Measurements from ENCODE around the gene TNFSF12.

DNA sequence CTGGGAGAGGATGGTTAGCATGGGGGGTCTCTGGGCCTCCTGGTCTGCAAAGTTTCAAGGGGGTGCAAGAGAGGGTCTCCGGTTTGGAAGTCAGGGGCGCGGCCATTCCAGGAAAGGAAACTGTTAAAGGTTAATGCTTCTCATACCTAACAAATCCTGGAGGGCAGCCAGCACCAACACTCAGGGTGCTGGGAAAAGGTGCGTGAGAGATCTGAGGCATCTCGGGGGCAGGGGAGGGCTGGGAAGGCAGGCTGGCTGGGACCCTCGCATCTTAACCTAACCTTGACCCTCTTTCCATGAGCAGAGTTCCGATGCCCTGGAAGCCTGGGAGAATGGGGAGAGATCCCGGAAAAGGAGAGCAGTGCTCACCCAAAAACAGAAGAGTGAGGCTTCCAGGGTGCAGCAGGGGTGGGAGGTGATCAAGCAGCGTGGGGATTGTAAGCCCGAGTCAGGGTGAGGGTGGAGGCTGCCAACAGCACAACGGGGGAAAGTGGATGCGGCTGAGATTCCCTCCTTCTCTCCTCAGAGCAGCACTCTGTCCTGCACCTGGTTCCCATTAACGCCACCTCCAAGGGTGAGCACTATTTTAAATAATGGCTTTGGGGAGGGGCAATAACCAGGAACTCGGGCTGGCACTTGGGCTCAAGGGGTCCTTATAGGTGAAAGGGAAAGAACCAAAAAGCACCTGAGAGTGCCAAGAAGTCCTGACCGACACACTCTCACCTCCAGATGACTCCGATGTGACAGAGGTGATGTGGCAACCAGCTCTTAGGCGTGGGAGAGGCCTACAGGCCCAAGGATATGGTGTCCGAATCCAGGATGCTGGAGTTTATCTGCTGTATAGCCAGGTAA, 10.7 kb downstream of the TNFSF12 start:
- TF ChIP-seq RCOR1 (IDR thresholded peaks at IDR 0.05; ENCODE audit: low read length) (no peak), PBX3 (IDR thresholded peaks at IDR 0.05) (no peak)
